T-helper 2 cell (primary cell): ENCODE data around the gene AP3B1.

ENCODE experiments used
- DNase-seq, 5 experiments: peaks; one replicate each; pipeline versions ENCODE4 v3.0.0 to v3.0.0-alpha.2; 2012 to 2022
- total RNA-seq, 2 donors: gene quantifications; one replicate each; lab custom pipeline; 2026; lab: John Stamatoyannopoulos, UW

Gene AP3B1, protein sequence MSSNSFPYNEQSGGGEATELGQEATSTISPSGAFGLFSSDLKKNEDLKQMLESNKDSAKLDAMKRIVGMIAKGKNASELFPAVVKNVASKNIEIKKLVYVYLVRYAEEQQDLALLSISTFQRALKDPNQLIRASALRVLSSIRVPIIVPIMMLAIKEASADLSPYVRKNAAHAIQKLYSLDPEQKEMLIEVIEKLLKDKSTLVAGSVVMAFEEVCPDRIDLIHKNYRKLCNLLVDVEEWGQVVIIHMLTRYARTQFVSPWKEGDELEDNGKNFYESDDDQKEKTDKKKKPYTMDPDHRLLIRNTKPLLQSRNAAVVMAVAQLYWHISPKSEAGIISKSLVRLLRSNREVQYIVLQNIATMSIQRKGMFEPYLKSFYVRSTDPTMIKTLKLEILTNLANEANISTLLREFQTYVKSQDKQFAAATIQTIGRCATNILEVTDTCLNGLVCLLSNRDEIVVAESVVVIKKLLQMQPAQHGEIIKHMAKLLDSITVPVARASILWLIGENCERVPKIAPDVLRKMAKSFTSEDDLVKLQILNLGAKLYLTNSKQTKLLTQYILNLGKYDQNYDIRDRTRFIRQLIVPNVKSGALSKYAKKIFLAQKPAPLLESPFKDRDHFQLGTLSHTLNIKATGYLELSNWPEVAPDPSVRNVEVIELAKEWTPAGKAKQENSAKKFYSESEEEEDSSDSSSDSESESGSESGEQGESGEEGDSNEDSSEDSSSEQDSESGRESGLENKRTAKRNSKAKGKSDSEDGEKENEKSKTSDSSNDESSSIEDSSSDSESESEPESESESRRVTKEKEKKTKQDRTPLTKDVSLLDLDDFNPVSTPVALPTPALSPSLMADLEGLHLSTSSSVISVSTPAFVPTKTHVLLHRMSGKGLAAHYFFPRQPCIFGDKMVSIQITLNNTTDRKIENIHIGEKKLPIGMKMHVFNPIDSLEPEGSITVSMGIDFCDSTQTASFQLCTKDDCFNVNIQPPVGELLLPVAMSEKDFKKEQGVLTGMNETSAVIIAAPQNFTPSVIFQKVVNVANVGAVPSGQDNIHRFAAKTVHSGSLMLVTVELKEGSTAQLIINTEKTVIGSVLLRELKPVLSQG
- 87.0 to 91.7 reads per million in 2 donors for total RNA-seq

GRCh38 chr5:78294248-78295034, at the start of gene AP3B1:
Gene AP3B1 (minus strand): TSS chr5:78294698. CDS start chr5:78294579, 119 bp downstream.
- DNase-seq: peak; percentile 95 to 98 (median 97)

GRCh38 chr5:78341440-78341839, 46.9 kb upstream of the AP3B1 start:
- no peak for DNase-seq

GRCh38 chr5:78339617-78340436, 45.3 kb upstream of the AP3B1 start:
- no peak for DNase-seq

DNA sequence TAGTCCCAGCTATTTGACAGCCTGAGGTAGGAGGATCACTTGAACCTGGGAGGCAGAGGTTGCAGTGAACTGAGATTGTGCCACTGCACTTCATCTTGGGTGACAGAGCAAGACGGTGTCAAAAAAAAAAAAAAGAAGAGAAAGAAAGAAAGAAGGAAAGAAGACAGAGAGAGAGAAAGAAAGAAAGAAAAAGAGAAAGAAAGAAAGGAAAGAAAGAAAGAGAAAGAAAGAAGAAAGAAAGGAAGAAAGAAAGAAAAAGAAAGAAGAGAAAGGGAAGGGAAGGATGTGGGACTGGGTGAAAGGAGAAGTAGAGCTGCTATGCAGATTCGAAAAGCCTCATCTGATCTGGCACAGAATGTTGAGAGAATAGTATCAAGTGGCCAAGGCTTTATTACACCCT, 42.2 kb upstream of the AP3B1 start:
- no peak for DNase-seq

GRCh38 chr5:78335976-78336375, 41.5 kb upstream of the AP3B1 start:
- DNase-seq: no peak

DNA sequence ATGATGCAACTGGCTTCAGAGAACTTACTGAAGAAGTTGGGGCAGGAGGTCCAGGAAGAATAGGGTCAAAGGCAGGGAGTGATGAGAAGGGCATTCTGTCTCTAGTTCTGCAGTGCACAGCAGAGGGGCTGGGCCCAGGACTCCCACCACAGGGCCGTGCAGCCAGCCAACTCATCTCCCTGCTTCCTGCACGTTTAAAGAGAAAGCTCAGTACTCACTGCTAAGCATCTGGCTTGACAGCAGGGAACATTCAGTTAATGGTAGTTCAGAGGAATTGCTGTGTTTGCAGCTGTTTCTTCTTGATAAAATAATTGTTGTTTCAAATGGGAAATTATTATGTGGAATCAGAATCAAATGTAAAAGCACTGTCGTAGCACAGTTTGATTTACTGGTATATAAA, 40.3 kb upstream of the AP3B1 start:
- DNase-seq: no peak

DNA sequence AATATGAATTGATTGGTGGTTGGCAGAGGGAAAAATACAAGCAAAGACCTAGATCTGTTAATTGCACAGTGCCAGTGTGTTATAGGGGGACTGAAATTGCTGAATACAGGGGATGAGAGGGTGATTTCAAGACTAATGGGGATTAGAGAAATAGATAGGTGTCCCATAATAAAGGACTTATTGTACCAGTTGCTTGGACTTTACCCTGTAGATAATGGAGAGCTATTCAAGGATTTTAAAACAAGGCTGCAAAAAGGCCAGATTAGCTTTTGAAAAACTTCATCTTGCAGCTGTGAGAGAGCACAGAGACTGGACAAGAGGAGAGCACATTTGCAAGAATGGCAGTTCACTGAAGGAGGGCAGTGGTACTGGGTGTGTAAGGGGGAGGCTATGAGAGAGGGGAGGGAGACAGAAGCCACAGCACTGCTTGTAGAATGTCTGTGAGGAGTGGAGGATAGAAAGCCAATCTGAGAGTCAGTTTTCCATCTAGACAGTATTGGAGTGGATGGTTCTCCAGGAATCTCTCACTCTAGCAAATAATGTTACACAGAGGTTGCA, 37.1 kb upstream of the AP3B1 start:
- DNase-seq: no peak

DNA sequence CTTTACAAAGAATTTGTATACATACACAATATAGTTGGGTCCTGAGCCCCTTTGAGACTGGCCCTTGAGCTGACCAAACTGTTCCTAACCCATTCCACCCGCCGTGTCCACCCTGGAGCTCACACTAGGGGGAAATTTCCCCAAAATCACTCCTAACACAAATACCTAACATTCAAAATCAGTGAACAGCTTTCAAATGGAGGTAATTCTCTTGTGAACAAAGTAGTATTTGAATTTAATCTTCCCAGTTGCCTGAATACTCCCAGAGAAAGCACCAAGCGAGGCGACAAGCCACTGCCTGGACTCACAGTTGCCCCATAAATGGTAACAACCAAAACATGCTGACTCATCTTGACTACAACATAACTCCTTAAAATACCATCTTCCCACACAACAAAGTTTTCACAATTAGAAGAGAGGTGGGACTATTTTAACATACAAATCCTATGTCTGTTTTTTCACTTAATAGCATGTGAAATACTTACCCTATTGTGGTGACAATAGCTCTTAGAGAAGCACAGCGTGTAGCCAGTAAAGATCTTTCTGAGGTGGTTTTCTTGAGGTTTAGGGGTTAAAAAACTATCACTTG, 34.2 kb upstream of the AP3B1 start:
- no peak for DNase-seq

GRCh38 chr5:78327761-78328510, 33.4 kb upstream of the AP3B1 start:
- DNase-seq: no peak

GRCh38 chr5:78326930-78327329, 32.4 kb upstream of the AP3B1 start:
- DNase-seq: no peak

- DNase-seq: no peak
These were observed 28.7 kb upstream of the AP3B1 start for GRCh38 chr5:78323241-78323640.

DNA sequence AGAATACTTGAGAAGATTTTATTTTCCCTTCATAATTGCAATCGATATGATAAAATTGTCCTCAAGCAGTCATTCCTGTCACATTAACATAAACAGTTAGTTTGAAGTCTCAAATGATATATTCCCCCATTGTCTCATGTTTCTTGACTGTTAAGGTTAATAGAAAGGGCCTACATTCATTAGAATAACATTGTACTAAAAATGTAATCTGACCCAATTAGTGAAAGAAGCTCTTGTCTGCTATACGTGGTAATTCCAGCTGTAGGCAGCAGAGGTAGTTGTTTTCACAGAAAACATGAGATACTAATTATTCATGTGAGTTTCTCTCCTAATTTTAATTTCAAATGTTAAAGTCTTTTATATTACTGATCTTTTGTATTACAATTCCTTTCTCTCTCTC, 25.9 kb upstream of the AP3B1 start:
- peak in 1 of 5 experiments; percentile 18 for DNase-seq

DNA sequence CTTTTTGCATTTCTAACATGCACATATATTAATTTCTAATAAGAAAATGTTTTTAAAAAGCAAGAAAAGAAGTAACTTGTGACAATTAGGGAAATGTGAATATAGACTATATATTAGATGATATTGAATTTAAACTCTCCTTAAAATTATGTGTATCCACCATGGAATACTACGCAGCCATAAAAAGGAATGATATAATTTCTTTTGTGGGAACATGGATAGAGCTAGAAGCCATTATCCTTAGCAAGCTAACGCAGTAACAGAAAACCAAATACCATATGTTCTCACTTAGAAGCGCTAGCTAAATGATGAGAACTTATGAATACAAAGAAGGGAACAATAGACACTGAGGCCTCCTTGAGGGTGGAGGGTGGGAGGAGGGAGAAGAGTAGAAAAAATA, 23.8 kb upstream of the AP3B1 start:
- DNase-seq: no peak

- DNase-seq: no peak
These were observed 23.0 kb upstream of the AP3B1 start for GRCh38 chr5:78317515-78317914.

DNA sequence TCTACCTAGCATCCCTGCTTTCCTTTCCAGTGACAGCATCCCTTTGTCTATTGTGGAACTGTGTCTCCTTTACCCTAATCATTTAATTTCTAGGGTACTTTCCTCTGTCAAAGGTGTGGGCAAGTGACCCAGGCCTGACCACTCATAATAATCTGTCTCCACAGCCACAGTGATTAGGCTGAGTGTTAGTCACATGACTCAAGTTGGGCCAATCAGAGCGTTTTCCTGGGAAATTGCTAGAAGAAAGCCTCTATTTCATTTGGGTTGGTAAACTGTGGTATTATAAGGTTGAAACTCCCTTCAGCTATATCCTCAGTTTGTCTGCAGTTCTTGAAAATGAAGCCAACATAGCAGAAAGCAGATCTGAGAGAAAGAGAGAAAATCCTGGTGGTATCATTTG, 14.2 kb upstream of the AP3B1 start:
- DNase-seq: no peak

GRCh38 chr5:78300464-78301045, 6.1 kb upstream of the AP3B1 start:
- peak in 1 of 5 experiments; percentile 37 for DNase-seq

- DNase-seq: peak; percentile 13 to 52 (median 44)
These were observed 800 bp upstream of the AP3B1 start for GRCh38 chr5:78295035-78295961.

DNA sequence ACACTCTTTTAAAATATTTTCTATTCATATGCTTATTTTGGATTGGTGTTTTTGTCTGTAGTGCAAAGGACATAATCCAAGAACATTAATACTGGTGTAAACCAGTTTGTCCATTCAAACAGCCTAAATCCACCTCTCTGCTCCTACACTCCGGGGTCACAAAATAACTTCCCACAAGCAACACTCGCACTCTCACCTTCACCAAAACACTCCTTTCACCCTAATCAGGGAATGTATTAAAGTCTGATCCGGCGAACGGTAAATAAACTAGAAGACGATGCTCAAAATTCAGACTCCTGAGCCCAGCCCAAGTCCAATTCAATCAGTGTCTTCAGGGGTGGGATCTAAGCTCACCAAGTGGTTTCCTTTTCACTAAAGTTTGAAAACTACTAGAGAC, 649 bp downstream of the AP3B1 start:
- DNase-seq: no peak
